ENCODE data around the gene PRPSAP2.

The PRPSAP2 gene

DNA sequence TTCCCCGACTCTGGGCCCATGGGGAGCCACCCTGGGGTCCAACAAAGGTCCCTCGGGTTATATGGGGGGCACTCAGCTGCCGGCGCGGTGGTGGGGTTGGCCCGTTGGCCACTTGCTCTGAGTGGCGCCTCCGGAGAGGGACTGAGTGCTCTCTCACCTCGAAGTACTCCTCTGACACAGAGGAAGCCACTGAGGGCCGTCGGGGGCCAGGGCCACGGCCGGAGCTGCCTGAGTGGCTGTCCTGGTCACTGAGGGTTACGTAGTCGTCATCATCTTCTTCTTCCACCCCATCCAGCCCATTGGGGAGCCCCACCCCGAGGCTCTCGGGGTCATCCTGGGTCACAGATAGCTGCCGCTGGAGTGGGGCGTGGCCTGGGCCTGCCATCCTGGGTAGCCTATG is 119.7 kb downstream of the PRPSAP2 start:
- no peak for DNase-seq (ENCODE audit: extremely low read depth in 1 of 2, low read depth in 1 of 2)

DNA sequence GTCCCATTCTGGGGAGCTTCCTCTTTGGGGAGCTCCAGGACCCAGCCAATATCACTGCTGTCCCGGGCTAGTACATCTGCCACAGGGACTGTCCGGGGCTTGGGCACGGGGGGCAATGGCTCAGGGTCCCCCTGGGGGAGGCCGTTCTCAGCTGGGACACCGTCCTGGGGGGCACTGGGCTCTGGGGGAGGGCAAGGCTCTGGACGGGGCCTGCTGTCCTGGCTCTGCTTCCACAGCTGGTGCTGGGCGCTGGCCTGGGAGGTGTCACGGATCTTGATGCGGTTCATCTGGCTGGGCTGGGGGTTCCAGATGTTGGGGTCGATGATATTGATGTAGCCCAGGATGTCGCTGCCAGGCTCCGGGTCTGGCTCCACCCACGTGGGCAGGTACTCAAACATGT is 120.1 kb downstream of the PRPSAP2 start:
- no peak for DNase-seq (ENCODE audit: extremely low read depth in 1 of 2, low read depth in 1 of 2)

- no peak for DNase-seq (ENCODE audit: extremely low read depth in 1 of 2, low read depth in 1 of 2)
Measured at GRCh38 chr17:18978655-18979054, 120.7 kb downstream of the PRPSAP2 start.
